ENCODE data around the gene TRAF3.
"Not testable (repeated sequence)": the region's sequence is repeated elsewhere in the genome, so short reads cannot be mapped to it uniquely, and the experiment has no call there.

The TRAF3 gene

DNA sequence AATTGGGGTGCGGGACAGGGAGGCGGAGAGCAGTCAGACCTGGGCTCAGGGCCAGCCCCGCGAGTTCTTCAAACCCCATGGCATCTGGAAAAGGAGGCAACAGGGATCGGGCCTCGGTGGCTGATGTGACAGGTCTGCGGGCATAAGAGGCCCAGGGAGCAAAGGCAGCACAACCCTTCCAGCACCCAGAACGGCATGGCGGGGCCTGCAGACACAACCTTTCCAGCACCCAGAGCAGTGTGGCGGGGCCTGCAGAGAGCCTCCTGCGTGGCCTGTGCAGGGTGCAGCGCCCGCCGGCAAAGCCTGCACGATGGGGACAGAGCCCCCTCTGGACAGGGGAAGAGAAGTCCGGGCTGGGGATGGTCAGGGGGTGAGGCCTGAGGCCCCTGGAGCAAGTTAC is 26.2 kb upstream of the TRAF3 start:
- DNase-seq (ENCODE audit: low spot score) = no peak

DNA sequence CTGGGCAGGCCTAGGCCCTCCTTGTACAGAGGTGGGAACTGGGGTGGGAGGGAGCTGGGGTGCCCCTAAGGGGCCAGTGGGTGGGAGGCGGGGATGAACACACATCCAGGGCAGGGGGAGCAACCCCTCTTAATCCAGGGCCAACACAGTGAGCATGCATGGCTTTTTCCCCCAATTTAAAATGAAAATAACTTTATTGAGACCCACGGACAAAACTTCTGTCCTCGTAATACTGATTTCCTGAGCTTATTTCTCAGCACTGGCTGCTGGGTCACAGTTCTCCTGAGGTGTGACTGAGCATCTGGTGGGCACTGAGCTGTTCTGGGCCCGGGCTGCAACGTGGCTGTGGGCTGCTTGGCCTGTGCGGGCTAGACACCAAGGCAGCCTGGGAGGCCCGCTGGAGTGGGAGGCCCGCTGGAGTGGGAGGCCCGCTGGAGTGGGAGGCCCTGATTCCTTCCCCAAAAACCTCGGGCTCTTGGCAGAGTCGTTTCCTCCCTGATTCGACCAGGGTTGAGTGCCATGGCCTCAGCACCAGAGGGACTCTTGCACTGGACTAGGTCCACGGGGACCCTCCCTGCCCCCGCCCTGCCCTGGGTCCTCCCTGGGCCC is 24.9 kb upstream of the TRAF3 start:
- DNase-seq (ENCODE audit: low spot score) = no peak

DNA sequence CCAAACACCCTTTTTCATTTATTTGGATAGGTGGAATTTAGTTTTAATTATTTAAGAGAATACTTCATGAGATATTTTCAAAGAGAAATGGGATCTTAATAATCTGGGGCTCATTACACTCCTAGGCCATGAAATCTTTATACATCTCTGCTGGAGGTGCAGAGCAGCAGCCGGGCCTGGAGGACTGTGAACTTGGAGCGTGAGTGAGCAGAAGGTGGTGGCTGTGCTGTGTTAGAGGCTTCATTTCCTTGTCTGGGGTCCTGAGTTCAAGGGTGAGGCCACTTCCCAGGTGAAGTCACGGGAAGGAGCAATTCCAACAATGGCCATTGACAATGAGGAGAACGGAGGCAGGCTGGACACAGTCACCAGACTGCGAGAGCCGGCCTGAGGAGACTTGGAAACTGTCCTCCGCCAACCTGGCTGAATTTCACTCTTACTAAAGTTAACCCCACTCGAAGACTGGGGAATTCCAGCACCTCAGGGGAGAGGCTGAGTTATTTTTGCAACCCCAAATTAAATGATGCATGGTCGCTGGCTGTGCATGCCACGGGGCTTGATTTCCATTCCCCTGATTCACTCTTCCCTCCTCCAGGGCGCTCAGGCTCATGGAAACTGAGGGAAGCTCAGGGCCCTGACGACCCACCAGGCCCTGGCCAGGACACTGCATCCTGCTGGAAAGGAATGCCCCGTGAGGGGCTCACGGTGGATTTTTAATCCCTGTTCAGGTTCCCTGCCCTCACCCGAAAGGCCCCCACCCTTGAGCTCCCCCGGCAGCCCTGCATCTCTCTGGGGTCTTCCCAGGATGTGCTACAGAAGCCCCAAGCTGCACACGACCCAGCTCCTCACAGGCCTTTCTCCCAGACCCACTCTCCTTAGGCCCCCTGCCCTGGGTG is 22.6 kb upstream of the TRAF3 start:
- DNase-seq (ENCODE audit: low spot score) = no peak

DNA sequence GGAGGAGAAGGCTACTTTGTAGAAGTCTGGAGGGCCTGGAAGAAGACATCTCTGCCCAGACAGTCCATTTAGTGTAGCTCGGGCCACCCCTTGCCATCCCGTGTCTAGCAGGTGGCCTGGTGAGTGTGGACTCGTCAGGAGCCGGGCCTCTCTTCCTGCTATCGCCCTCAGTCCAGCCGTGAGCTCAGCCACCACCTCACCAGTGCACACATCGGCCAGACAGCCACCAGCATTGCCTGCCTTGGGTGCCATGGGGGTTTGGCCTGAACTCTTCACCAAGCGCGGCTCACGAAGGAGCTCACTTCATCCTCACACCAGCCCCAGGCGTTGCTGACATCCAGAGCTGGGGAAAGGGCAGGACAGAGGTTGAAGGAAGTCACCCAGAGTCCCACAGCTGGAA is 19.6 kb upstream of the TRAF3 start:
- DNase-seq (ENCODE audit: low spot score) = no peak

DNA sequence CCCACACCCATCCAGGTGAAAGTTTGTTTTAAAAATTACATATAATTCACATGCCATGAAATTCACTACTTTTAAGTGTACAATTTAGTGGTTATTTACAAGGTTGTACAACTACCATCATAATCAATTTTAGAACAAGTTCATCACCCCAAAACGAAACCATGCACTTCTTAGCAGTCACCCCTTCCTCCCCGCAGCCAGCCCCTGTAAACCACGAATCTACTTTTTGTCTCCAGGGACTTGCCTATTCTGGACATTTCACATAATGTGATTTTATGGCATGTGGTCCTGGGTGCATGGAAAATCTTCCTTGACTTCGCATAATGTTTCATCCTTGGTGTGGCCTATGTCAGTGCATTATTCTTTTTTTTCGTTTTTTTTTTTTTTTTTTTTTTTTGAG is 19.2 kb upstream of the TRAF3 start:
- DNase-seq (ENCODE audit: low spot score) = no peak

DNA sequence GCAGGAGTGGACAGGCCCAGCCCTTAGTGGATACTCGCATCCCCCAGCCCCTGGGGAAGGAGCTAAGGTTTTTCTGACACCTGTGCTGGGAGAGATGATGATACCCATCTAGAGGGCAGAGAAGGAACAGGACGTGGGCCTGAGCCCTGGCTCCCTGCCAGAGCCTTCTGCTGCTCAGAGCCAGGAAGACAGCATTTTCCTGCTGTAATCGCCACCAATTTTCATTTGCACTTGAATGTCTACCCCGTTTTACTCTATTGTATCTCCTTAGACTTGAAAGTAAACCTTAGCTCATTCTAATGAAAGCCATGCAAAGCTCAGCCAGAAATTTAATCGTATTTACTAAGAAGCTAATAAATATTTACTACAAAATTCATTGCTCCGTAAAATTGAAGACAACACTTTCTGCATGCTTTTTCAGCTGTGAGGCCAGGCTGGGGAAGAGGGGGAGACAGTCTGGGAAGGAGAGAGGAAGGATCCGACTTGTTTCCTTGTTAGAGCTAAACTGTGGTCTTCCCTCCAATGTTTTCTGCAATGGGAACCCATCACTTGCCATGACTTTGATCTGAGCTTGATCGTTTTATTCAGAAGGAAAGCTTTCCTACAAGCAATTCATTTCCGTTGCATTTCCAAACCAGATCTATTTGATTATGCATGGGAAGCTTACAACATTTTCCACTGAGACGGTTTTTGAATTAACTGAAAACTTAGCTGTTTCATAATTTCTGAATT is 17.6 kb upstream of the TRAF3 start:
- DNase-seq (ENCODE audit: low spot score) = no peak

DNA sequence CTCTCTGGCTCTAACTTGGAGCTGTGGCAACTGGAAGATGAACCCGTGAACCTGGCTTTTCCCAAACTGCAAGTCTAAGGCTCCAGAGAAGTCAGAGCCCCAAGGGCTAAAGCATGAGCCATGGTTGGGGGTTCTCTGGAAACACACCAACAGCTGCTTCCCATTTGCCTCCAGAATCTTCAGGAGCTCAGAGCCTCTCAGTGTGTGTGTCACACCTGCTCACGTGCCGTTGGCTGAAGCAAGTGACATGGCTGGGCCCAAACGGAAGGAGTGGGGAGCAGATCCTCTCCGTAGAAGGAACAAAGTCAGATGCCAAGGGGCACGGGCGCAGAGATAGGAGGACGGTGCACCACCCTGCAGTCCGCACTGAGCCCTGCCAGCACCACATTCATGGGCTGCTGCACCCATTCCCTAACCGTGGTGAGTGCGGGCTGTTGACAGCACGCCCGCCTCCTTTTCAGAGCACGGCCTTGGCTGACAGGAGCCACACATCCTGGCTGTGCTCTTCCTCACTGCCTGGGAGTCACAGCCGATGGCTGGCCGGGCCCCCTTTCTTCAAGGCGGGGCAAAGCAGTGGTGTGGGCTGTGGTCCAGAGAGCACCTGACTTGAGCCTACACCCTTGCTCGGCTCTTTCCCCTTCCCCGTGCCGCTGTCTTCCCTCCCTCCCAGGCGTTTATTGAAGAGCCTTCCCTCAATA is 16.6 kb upstream of the TRAF3 start:
- DNase-seq (ENCODE audit: low spot score) = no peak

DNA sequence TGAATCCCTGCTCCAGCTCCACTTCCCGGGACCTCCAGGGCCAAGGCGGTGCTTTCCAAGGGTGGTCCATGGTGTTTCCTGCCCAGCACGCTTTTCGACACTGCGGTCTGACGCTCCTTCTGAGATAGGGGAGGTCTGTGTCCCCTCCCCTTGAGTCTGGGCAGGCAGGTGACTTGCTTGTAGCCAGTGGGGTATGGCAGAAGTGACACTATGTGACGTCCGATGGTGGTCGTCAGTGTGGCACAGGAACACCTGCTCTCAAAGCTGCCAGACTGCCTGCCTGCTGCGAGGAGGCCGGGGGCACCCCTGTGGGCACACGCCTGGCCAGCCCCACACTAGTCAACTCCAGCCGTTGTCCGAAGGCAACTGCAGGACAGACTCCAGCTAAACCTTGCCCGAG is 16.0 kb upstream of the TRAF3 start:
- DNase-seq (ENCODE audit: low spot score) = no peak

DNA sequence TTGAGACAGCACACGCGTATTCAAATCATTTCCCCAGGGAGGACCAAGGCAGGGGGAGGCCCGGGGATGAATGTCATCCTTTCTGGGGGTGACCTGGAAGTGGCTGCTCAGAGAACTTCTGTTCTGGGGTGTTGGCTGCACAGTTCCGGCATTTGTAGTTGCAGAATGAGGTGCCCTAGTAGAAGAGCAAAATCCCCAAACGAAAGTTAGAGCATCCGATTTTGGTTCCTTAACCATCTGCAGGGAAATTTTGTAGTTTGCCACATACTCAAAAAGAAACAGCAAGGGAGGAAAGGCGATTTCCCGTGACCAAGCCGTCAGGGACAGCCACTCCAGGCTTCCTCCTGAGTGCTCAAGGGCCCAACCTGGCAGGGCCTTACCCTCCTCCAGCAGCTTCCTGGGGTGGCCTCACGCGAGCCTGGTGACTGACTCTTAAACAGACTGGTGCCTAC is 13.0 kb upstream of the TRAF3 start:
- DNase-seq (ENCODE audit: low spot score) = no peak

DNA sequence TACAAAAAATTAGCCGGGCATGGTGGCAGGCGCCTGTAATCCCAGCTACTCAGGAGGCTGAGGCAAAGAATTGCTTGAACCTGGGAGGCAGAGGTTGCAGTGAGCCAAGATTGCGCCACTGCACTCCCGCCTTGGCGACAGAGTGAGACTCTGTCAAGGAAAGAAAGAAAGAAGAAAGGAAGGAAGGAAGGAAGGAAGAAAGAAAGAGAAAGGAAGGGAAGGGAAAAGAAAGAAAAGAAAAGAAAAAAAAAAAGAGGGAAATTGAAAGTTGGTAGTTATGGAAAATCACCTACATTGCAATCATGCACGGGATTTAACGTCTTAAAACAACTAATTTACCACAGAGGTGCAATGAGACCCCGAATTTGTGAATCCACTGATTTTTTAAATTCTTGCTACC is 11.5 kb upstream of the TRAF3 start:
- not testable (repeated sequence) for DNase-seq (ENCODE audit: low spot score)

DNA sequence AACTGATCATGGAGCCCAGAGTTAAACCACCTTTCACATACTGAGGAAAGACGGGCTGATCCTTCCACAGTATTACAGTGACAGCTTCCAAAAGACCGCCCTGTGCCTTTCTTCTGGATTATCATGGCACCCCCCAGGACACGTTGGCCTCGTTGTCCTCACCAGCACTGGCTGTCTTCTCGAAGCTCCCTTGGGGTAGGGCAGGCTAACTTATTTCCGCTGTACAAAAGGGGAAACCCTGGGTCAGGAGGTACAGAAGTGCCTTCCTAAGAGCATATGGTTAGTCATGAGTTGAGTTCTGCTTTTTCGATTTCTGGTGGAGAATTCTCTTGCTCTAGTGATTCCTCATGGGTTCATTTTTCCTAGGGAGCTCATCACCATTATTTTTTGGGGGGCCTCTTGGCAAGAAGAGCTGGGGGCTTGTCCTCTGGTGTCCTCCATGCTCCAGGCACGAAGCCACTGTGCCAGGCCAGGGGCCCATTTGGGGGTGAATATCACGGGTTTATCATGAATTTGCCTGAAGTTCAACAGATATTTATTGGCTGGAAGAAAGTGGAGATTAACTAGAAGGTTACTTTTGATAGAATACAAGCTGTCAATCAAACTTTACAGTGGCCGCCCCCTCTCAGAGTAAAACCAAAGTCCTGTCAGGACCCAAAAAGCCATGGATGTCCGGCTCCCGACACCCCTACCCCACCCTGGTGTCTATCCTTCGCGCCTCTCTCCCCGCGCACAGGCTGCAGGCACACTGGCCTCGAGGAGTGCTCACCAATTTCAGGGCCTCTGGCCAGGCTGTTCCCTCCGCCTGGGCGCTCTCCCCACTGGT is 8.8 kb upstream of the TRAF3 start:
- DNase-seq (ENCODE audit: low spot score) = no peak

DNA sequence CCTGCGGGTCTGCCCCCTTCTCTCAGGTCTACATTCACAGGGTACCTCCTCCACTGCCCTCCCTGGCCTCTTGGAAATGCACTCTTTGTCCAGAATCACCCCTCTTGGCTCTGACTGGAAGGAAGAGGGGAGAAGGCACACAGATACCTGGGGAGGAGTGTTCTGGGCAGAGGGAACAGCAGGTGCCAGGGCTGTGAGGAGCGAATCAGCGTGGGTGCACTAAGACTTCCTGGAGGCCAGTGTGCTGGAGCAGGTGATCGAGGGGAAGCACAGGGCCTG is 8.3 kb upstream of the TRAF3 start:
- DNase-seq (ENCODE audit: low spot score) = no peak

DNA sequence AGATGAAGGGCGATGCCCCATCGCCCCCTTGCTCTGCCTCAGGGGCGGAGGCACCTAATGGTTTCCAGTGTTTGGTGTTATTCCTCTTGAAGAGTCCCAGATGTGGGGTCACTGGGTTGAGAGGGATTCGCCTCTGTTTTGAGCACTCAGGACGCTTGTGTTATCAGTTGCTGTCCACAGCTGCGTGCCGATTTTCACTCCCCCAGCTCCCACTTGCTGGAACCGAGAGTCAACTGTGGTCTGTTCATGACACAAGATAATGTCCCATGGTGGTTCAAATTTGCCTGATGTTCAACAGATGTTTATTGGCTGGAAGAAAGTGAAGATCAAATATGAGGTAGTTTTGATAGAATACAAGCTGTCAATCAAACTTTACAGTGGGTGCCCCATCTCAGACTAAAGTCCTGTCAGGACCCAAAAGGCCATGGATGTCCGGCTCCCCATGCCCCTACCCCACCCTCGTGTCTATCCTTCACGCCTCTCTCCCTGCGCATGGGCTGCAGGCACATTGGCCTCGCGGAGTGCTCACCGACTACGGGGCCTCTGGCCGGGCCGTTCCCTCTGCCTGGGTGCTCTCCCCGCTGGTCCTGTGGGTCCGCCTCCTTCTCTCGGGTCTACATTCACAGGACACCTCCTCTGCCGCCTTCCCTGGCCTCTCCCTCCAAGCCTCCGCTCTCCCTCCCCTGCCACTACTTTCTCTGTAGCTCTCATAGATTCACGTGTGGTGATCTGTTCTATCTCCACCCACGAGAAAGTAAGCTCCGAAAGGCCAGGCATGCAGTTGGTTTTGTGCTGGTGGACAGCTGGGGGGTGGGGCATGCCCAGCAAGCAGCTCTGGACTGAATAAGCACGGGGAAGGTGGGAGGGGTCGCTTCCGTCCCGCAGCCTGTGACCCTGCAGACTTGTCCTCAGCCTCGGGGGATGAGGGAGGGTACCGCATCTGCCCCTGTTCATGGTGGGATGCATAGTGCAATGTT is 6.8 kb upstream of the TRAF3 start:
- DNase-seq (ENCODE audit: low spot score) = no peak

DNA sequence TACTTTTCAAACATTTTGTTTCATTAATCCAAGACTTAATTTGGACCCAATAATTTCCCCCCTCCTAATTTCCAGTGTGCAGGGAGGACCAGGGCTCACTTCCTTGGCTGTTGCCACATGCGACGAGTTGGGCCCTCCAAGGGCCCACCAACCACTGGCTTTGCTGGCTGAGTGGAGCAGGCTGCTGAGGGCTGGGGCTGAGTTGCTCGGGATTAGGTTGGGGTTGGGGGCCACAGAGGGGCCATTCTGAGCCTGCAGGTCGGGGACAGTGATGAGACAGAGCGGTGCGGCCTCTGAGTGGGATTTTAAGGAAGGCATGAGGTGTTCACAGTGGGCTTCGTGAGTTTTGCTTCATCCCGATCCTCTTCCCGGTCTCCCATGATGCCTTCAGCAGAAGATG is 6.1 kb upstream of the TRAF3 start:
- DNase-seq (ENCODE audit: low spot score) = no peak

DNA sequence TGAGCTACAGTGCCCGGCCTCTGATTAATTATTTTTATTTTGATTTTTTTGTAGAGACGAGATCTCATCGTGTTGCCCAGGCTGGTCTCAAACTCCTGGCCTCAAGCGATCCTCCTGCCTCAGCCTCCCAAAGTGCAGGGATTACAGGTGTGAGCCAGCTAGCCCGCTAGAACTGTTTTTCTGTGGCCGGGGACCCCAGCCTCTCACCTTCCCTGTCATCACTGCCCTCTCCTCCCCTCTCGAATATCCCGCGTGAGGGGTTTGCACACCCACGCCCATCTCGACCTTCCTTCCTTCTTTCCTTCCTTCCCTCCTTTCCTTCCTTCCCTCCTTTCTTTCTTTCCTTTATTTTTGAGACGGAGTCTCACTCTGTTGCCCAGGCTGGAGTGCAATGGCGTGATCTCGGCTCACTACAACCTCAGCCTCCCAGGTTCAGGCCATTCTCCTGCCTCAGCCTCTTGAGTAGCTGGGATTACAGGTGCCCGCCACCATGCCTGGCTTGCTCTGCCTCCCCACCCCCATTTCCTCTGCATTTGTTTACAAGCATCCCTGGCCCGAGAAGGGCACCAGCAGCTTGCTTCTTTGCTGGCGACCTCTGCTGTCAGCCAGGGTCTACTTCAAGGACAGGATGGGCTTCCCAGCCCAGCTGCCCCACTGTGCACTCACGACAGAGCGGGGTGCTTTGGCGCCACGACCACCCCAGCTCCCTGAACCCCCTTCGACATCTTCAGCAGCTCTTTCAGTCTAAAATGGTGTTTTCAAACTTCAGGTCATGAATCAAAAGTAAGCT is 4.3 kb upstream of the TRAF3 start:
- DNase-seq (ENCODE audit: low spot score) = no peak

DNA sequence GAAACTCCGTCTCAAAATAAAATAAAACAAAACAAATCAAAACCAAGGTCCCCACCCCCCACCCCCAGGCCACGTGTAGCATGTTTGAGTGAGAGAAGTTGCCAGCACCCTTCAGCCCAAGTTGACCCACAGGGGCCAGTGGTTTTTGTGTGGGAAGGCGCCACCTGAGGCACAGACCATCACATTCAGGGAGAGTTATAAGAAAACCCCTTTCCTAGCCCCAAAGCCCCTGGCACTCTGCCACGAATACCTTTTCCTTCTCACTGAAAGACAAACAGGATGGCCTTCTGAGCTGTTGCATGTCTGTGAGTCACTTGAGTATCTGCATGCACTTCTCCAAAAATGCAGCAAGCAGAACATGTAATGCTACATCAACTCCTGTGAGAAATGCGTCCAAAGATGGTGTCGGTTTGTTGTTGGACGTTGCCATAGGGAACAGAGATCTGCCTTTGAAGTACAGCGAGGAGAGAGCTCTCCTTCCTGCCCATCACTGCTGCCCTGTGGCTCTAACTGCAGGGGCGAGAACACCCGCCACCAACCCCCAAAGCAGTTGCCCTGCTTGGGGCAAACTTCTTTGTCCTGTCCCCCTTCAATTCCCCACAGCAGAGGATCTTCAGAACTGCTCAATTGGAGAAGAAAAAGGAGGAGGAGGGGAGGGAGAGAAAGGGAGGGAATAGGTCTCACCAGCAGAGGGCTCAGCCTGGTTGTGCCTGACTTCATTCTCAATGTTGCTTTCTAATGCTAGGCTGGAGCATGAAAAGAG is 2.7 kb upstream of the TRAF3 start:
- DNase-seq (ENCODE audit: low spot score) = peak; percentile 75

DNA sequence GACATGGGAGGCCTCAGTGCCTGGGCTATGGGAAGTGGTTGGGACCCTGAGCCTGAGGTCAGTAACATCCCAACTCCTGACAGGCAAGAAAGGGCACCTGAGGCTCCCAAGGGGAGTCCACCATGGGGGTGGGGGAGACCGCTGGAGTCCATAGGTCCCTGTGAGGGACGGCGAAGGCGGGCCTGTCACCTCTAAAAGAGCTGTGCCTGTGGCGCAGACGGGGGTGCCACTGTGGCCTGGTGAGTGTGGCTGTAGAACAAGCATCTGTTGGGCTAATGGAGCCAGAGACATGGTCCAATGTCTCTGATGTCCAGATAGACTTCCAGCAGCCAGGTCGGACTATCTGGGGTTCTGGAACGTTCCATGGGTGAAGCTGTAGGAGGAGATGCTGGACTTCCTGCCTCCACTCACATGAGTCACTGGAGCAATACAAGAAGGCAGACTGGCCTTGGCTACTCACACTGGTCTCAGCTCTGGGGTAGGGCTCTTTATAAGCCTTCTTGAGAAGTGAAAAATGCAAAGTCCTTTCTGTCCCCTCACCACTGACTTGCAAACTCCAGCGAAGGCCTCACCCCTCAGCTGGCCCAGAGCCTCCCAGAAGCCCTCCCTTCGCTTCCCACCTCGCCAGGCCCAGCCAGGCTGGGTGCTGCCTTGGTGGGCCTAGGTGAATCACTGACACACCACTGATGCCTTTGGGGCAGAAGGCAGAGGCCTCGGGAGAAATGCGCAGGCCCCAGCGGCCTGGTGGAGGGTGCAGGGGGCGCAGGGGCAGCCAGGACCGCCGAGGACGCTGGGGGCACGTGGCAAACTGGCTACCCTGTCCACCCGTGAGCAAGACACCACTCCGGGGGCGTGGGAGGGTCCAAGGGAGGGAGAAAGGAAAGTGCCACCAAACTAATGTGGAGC is 1.1 kb upstream of the TRAF3 start:
- no peak for DNase-seq (ENCODE audit: low spot score)

All from COLO829 (cell line).